ENCODE data around the gene PILRA.

DNA sequence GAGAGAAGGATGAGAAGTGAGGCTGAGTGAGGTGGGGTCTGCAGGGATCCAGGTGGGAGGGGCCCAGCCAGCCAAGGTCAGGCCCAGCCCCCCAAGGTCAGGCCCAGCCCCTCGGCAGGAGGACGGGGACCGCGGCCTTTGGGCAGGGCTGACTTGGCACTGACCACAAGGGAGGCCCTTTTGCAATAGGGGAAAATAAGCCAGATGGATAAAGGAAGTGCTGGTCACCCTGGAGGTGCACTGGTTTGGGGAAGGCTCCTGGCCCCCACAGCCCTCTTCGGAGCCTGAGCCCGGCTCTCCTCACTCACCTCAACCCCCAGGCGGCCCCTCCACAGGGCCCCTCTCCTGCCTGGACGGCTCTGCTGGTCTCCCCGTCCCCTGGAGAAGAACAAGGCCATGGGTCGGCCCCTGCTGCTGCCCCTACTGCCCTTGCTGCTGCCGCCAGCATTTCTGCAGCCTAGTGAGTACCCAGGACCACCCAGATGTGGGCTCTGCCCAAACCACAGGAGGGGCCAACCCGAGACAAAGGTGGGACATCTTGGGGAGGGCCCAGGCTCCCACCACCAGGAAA lies at the start of gene PILRA:
- TF ChIP-seq POLR2AphosphoS5 (IDR thresholded peaks at IDR 0.05; ENCODE audit: low read depth) (no peak), EZH2 (IDR thresholded peaks at IDR 0.05; ENCODE audit: low read depth, unreplicated experiment) (no peak)
- TF ChIP-seq, protein P1, sequence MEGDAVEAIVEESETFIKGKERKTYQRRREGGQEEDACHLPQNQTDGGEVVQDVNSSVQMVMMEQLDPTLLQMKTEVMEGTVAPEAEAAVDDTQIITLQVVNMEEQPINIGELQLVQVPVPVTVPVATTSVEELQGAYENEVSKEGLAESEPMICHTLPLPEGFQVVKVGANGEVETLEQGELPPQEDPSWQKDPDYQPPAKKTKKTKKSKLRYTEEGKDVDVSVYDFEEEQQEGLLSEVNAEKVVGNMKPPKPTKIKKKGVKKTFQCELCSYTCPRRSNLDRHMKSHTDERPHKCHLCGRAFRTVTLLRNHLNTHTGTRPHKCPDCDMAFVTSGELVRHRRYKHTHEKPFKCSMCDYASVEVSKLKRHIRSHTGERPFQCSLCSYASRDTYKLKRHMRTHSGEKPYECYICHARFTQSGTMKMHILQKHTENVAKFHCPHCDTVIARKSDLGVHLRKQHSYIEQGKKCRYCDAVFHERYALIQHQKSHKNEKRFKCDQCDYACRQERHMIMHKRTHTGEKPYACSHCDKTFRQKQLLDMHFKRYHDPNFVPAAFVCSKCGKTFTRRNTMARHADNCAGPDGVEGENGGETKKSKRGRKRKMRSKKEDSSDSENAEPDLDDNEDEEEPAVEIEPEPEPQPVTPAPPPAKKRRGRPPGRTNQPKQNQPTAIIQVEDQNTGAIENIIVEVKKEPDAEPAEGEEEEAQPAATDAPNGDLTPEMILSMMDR (conservative IDR thresholded peaks at IDR 0.05; ENCODE audit: low read depth in 2 of 2): no peak
- TF ChIP-seq, protein P2, sequence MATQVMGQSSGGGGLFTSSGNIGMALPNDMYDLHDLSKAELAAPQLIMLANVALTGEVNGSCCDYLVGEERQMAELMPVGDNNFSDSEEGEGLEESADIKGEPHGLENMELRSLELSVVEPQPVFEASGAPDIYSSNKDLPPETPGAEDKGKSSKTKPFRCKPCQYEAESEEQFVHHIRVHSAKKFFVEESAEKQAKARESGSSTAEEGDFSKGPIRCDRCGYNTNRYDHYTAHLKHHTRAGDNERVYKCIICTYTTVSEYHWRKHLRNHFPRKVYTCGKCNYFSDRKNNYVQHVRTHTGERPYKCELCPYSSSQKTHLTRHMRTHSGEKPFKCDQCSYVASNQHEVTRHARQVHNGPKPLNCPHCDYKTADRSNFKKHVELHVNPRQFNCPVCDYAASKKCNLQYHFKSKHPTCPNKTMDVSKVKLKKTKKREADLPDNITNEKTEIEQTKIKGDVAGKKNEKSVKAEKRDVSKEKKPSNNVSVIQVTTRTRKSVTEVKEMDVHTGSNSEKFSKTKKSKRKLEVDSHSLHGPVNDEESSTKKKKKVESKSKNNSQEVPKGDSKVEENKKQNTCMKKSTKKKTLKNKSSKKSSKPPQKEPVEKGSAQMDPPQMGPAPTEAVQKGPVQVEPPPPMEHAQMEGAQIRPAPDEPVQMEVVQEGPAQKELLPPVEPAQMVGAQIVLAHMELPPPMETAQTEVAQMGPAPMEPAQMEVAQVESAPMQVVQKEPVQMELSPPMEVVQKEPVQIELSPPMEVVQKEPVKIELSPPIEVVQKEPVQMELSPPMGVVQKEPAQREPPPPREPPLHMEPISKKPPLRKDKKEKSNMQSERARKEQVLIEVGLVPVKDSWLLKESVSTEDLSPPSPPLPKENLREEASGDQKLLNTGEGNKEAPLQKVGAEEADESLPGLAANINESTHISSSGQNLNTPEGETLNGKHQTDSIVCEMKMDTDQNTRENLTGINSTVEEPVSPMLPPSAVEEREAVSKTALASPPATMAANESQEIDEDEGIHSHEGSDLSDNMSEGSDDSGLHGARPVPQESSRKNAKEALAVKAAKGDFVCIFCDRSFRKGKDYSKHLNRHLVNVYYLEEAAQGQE (IDR thresholded peaks at IDR 0.05; ENCODE audit: unreplicated experiment): no peak
